HepG2 (cell line): ENCODE results near the gene CABP4. TPM values are rescaled to one million over a fixed set of nuclear protein-coding genes. Genes with fewer than 3 reads are reported as not detected.

Experiments
- DZIP1 ChIP-seq: sonication (generic); formaldehyde crosslinking; IDR thresholded peaks from 2 replicates; pipeline ENCODE4 v1.5.0; 2020; ENCODE audit warnings: mild to moderate bottlenecking, missing genetic modification reagents
- HNF1B ChIP-seq: sonication (generic); formaldehyde crosslinking; IDR thresholded peaks from 2 replicates; pipeline ENCODE4 v1.5.1; 2020; ENCODE audit warnings: mild to moderate bottlenecking, moderate library complexity, missing genetic modification reagents
- HOXA9 ChIP-seq: sonication (generic); formaldehyde crosslinking; IDR thresholded peaks from 2 replicates; pipeline ENCODE4 v1.8.1; 2022; ENCODE audit warnings: missing genetic modification reagents, mild to moderate bottlenecking, moderate library complexity, borderline replicate concordance
- KLF11 ChIP-seq: IDR thresholded peaks from 2 replicates; pipeline ENCODE4 v1.6.1; 2016; ENCODE audit warnings: missing compliant biosample characterization
- KLF6 ChIP-seq: IDR thresholded peaks from 2 replicates; pipeline ENCODE4 v1.8.0; 2016; ENCODE audit warnings: missing biosample characterization, missing genetic modification reagents
- MZF1 ChIP-seq: sonication (generic); formaldehyde crosslinking; IDR thresholded peaks from 2 replicates; pipeline ENCODE4 v1.8.1; 2023; ENCODE audit warnings: mild to moderate bottlenecking, missing genetic modification reagents, borderline replicate concordance
- PHF8 ChIP-seq: sonication (generic); formaldehyde crosslinking; IDR thresholded peaks from 2 replicates; pipeline ENCODE4 v1.5.0; 2020; ENCODE audit warnings: missing genetic modification reagents
- POGK ChIP-seq: sonication (generic); formaldehyde crosslinking; conservative IDR thresholded peaks from 2 replicates; pipeline ENCODE4 v1.8.0; 2022; ENCODE audit warnings: mild to moderate bottlenecking, moderate library complexity, missing genetic modification reagents
- SIX1 ChIP-seq: sonication (generic); formaldehyde crosslinking; IDR thresholded peaks from 2 replicates; pipeline ENCODE4 v1.4.0; 2020; ENCODE audit warnings: missing genetic modification reagents, borderline replicate concordance
- SIX4 ChIP-seq: sonication (generic); formaldehyde crosslinking; IDR thresholded peaks from 2 replicates; pipeline ENCODE4 v1.4.0; 2020; ENCODE audit warnings: missing genetic modification reagents
- SP2 ChIP-seq: sonication (generic); formaldehyde crosslinking; IDR thresholded peaks from 2 replicates; pipeline ENCODE4 v1.5.1; 2020; ENCODE audit warnings: mild to moderate bottlenecking, missing genetic modification reagents
- TFAP4 ChIP-seq: sonication (generic); IDR thresholded peaks from 2 replicates; pipeline ENCODE4 v1.6.1; 2016; ENCODE audit warnings: low read depth, borderline replicate concordance
- ZBTB38 ChIP-seq: sonication (generic); formaldehyde crosslinking; IDR thresholded peaks from 2 replicates; pipeline ENCODE4 v1.5.1; 2020; ENCODE audit warnings: mild to moderate bottlenecking, missing genetic modification reagents
- ZC3H13 ChIP-seq: sonication (generic); formaldehyde crosslinking; IDR thresholded peaks from 2 replicates; pipeline ENCODE4 v1.8.1; 2023; ENCODE audit warnings: mild to moderate bottlenecking, missing genetic modification reagents, moderate library complexity
- ZFP37 ChIP-seq: sonication (generic); formaldehyde crosslinking; IDR thresholded peaks from 2 replicates; pipeline ENCODE4 v1.4.0; 2020; ENCODE audit warnings: missing genetic modification reagents, borderline replicate concordance
- ZMAT3 ChIP-seq: sonication (generic); formaldehyde crosslinking; conservative IDR thresholded peaks from 2 replicates; pipeline ENCODE4 v1.7.0; 2021; ENCODE audit warnings: missing genetic modification reagents
- ZMYM4 ChIP-seq: sonication (generic); formaldehyde crosslinking; IDR thresholded peaks from 2 replicates; pipeline ENCODE4 v1.8.1; 2023; ENCODE audit warnings: mild to moderate bottlenecking, missing genetic modification reagents
- ZNF335 ChIP-seq: sonication (generic); formaldehyde crosslinking; IDR thresholded peaks from 2 replicates; pipeline ENCODE4 v1.4.0; 2020; ENCODE audit warnings: missing genetic modification reagents
- ZNF510 ChIP-seq: sonication (generic); formaldehyde crosslinking; IDR thresholded peaks from 2 replicates; pipeline ENCODE4 v1.4.0; 2020; ENCODE audit warnings: low read depth, mild to moderate bottlenecking, missing genetic modification reagents
- ZNF879 ChIP-seq: sonication (generic); formaldehyde crosslinking; IDR thresholded peaks from 2 replicates; pipeline ENCODE4 v1.8.1; 2023; ENCODE audit warnings: missing genetic modification reagents
- ZNF883 ChIP-seq: sonication (generic); formaldehyde crosslinking; IDR thresholded peaks from 2 replicates; pipeline ENCODE4 v1.5.1; 2020; ENCODE audit warnings: mild to moderate bottlenecking, missing genetic modification reagents; ENCODE audit errors: not compliant biosample characterization
- polyA plus RNA-seq, 8 experiments: library from polyadenylated mRNA; depleted of rRNA in 3 of 8; stranded (reverse) in 7 of 8; unstranded in 1 of 8; fragments of >200 nt; fragmentation: Illumina TruSeq in 4 of 8; extraction: Trizol in 4 of 8; gene quantifications; 2 replicates each; pipeline versions ENCODE4 v1.2.1 to v1.2.3, GENCODE V29; 2011 to 2016; ENCODE audit warnings: low read depth in 4 of 8, missing spikeins in 1 of 8, mixed read lengths in 1 of 8; ENCODE audit not compliant: insufficient read depth in 1 of 8
- total RNA-seq, 5 experiments: library from RNA; depleted of rRNA; stranded (reverse); fragments of >200 nt; fragmentation: Illumina TruSeq; extraction: Trizol; gene quantifications; 2 replicates each; pipeline ENCODE4 v1.2.3, GENCODE V29; 2016; ENCODE audit warnings: low read depth in 1 of 5

The CABP4 gene
- total and polyA plus RNA-seq, 2 of the 13 experiments (the other 11 are each of a cell fraction or from before 2014, with no cell fraction given) = not detected

GRCh38 chr11:67464411-67465188 is 9.4 kb downstream of the CABP4 start (continued):
- TF ChIP-seq DZIP1 (CRISPR knock-in tag) = no peak
- 0 out of 2 replicates have a peak, but pooled peaks have one; percentile 39 for TF ChIP-seq ZC3H13 (CRISPR knock-in tag)
- TF ChIP-seq POGK (CRISPR knock-in tag) = peak; percentile 46; the same call in 1 of the 2 replicates
- TF ChIP-seq ZFP37 = 0 out of 2 replicates have a peak, but pooled peaks have one; percentile 12
- peak; percentile 12; the same call in 1 of the 2 replicates for TF ChIP-seq TFAP4
- no peak for TF ChIP-seq SIX4 (CRISPR knock-in tag)
- TF ChIP-seq ZNF883 (CRISPR knock-in tag) = peak; percentile 67
- TF ChIP-seq ZNF879 (CRISPR knock-in tag) = no peak
- TF ChIP-seq ZMYM4 = peak; percentile 47; the same call in 1 of the 2 replicates
- peak; percentile 44; the same call in 1 of the 2 replicates for TF ChIP-seq SP2 (CRISPR knock-in tag)
- no peak for TF ChIP-seq ZNF335
- TF ChIP-seq KLF11 = no peak
- TF ChIP-seq MZF1 (CRISPR knock-in tag) = no peak
- peak; percentile 43; the same call in 1 of the 2 replicates for TF ChIP-seq HNF1B (CRISPR knock-in tag)
- 0 out of 2 replicates have a peak, but pooled peaks have one; percentile 53 for TF ChIP-seq ZMAT3 (CRISPR knock-in tag)
- peak; percentile 68 for TF ChIP-seq PHF8 (CRISPR knock-in tag)
- TF ChIP-seq KLF6 (CRISPR knock-in tag) = no peak
- TF ChIP-seq HOXA9 = 0 out of 2 replicates have a peak, but pooled peaks have one; percentile 64
- TF ChIP-seq ZNF510 (CRISPR knock-in tag) = no peak; the same call in 1 of the 2 replicates
- peak; percentile 16; the same call in 1 of the 2 replicates for TF ChIP-seq ZBTB38 (CRISPR knock-in tag)
- no peak for TF ChIP-seq SIX1 (CRISPR knock-in tag)
